ENCODE results near the gene RRAS. TPM values are rescaled to one million over a fixed set of nuclear protein-coding genes. Genes with fewer than 3 reads are reported as not detected.

The RRAS gene
- total and polyA plus RNA-seq, 4 experiments from 2014 or later = 12.0 to 32.1 (median 20.7) TPM

GRCh38 chr19:49602806-49603205 is 37.1 kb downstream of the RRAS start:
- Mint-ChIP-seq H3K27me3 (no peaks in the 10 kb centered on the region), H3K27ac (peak overlapping the region in 2 of 7 donors; percentile 55 to 57), H3K4me1 (peaks cover 8 to 24% (median 15%) of the 10 kb centered on the region in 4 donors), H3K4me3 (peak overlapping the region in 1 of 8 donors; percentile 13), H3K9me3 (no peaks in the 10 kb centered on the region), H3K36me3 (peaks cover 16 to 52% of the 10 kb centered on the region in 2 donors)
- intact Hi-C loops (cut with micrococcal nuclease) = no loop called here
- POLR2A ChIA-PET (ENCODE audit: partially characterized antibody) = interaction anchor here (0.6 to 1.0 kb wide), 2 partner anchors 24 to 64 kb away, joined by 3 to 4 read pairs; no protein-coding TSS in a partner anchor
- Histone ChIP-seq H3K9me3 (ENCODE audit: control insufficient read depth in 1 of 2, low read length in 2 of 2) (no peaks in the 10 kb centered on the region), H3K27me3 (ENCODE audit: insufficient read depth, low read length) (no peaks in the 10 kb centered on the region), H3K27ac (ENCODE audit: low read depth, low read length) (no peak overlapping the region), H3K4me3 (ENCODE audit: low read length in 2 of 2) (no peak overlapping the region), H3K4me1 (ENCODE audit: insufficient read depth, low read length) (peaks cover 4% of the 10 kb centered on the region), H3K36me3 (ENCODE audit: insufficient read depth, low read length) (peaks cover 58% of the 10 kb centered on the region)
- CTCF ChIA-PET (ENCODE audit: partially characterized antibody) = no interaction called here
- DNase-seq = no peak

GRCh38 chr19:49601482-49602038 is 38.4 kb downstream of the RRAS start:
- peaks cover 53% of the 10 kb centered on the region for H3K36me3 ChIP-seq (ENCODE audit: insufficient read depth, low read length)
- H3K27me3 ChIP-seq (ENCODE audit: insufficient read depth, low read length) = no peaks in the 10 kb centered on the region
- CTCF ChIA-PET (ENCODE audit: partially characterized antibody) = no interaction called here
- Mint-ChIP-seq H3K4me1 (peaks cover 5 to 24% (median 14%) of the 10 kb centered on the region in 4 donors), H3K4me3 (peak overlapping the region in 1 of 8 donors; percentile 21), H3K9me3 (no peaks in the 10 kb centered on the region), H3K27ac (no peak overlapping the region), H3K27me3 (no peaks in the 10 kb centered on the region), H3K36me3 (peaks cover 16 to 47% of the 10 kb centered on the region in 2 donors)
- peaks cover 4% of the 10 kb centered on the region for H3K4me1 ChIP-seq (ENCODE audit: insufficient read depth, low read length)
- intact Hi-C loops (cut with micrococcal nuclease) = no loop called here
- H3K27ac ChIP-seq (ENCODE audit: low read depth, low read length) = no peak overlapping the region
- POLR2A ChIA-PET (ENCODE audit: partially characterized antibody) = no interaction called here
- no peaks in the 10 kb centered on the region for H3K9me3 ChIP-seq (ENCODE audit: control insufficient read depth in 1 of 2, low read length in 2 of 2)
- H3K4me3 ChIP-seq (ENCODE audit: low read length in 2 of 2) = no peak overlapping the region
- DNase-seq = no peak

- peaks cover 5 to 19% (median 14%) of the 10 kb centered on the region in 4 donors for H3K4me1 Mint-ChIP-seq
- no peaks in the 10 kb centered on the region for H3K9me3 Mint-ChIP-seq
- no peak overlapping the region for H3K4me3 Mint-ChIP-seq
- H3K36me3 Mint-ChIP-seq = peaks cover 16 to 43% of the 10 kb centered on the region in 2 donors
- ChIA-PET CTCF (ENCODE audit: partially characterized antibody) (no interaction called here), POLR2A (ENCODE audit: partially characterized antibody) (no interaction called here)
- H3K27me3 Mint-ChIP-seq = no peaks in the 10 kb centered on the region
- H3K27ac Mint-ChIP-seq = peak overlapping the region in 4 of 7 donors; percentile 10 to 64 (median 52)
- intact Hi-C loops (cut with micrococcal nuclease) = no loop called here
- Histone ChIP-seq H3K27ac (ENCODE audit: low read depth, low read length) (no peak overlapping the region), H3K4me3 (ENCODE audit: low read length in 2 of 2) (no peak overlapping the region), H3K36me3 (ENCODE audit: insufficient read depth, low read length) (peaks cover 52% of the 10 kb centered on the region), H3K9me3 (ENCODE audit: control insufficient read depth in 1 of 2, low read length in 2 of 2) (no peaks in the 10 kb centered on the region), H3K27me3 (ENCODE audit: insufficient read depth, low read length) (no peaks in the 10 kb centered on the region), H3K4me1 (ENCODE audit: insufficient read depth, low read length) (peaks cover 4% of the 10 kb centered on the region)
- DNase-seq = no peak
These were observed 40.3 kb downstream of the RRAS start for GRCh38 chr19:49599378-49600295.

- H3K4me1 Mint-ChIP-seq = peaks cover 14 to 32% (median 24%) of the 10 kb centered on the region in 4 donors
- no peak overlapping the region for H3K27ac ChIP-seq (ENCODE audit: low read depth, low read length)
- no peaks in the 10 kb centered on the region for H3K9me3 Mint-ChIP-seq
- H3K36me3 Mint-ChIP-seq = peaks cover 18 to 51% of the 10 kb centered on the region in 2 donors
- H3K4me3 Mint-ChIP-seq = no peak overlapping the region
- H3K27ac Mint-ChIP-seq = no peak overlapping the region
- no peaks in the 10 kb centered on the region for H3K27me3 Mint-ChIP-seq
- no peak overlapping the region for H3K4me3 ChIP-seq (ENCODE audit: low read length in 2 of 2)
- peaks cover 51% of the 10 kb centered on the region for H3K36me3 ChIP-seq (ENCODE audit: insufficient read depth, low read length)
- H3K4me1 ChIP-seq (ENCODE audit: insufficient read depth, low read length) = peaks cover 17% of the 10 kb centered on the region
- no peak for DNase-seq
- intact Hi-C loops (cut with micrococcal nuclease) = no loop called here
- no peaks in the 10 kb centered on the region for H3K9me3 ChIP-seq (ENCODE audit: control insufficient read depth in 1 of 2, low read length in 2 of 2)
- ChIA-PET CTCF (ENCODE audit: partially characterized antibody) (no interaction called here), POLR2A (ENCODE audit: partially characterized antibody) (no interaction called here)
- H3K27me3 ChIP-seq (ENCODE audit: insufficient read depth, low read length) = no peaks in the 10 kb centered on the region
These were observed 42.3 kb downstream of the RRAS start for GRCh38 chr19:49597703-49597974.

- Mint-ChIP-seq H3K27ac (no peak overlapping the region), H3K27me3 (no peaks in the 10 kb centered on the region), H3K4me3 (no peak overlapping the region), H3K4me1 (peaks cover 17 to 35% (median 28%) of the 10 kb centered on the region in 4 donors), H3K36me3 (peaks cover 18 to 52% of the 10 kb centered on the region in 2 donors), H3K9me3 (no peaks in the 10 kb centered on the region)
- H3K27ac ChIP-seq (ENCODE audit: low read depth, low read length) = no peak overlapping the region
- H3K4me3 ChIP-seq (ENCODE audit: low read length in 2 of 2) = no peak overlapping the region
- no peaks in the 10 kb centered on the region for H3K9me3 ChIP-seq (ENCODE audit: control insufficient read depth in 1 of 2, low read length in 2 of 2)
- peaks cover 22% of the 10 kb centered on the region for H3K4me1 ChIP-seq (ENCODE audit: insufficient read depth, low read length)
- CTCF ChIA-PET (ENCODE audit: partially characterized antibody) = no interaction called here
- intact Hi-C loops (cut with micrococcal nuclease) = no loop called here
- no peak for DNase-seq
- H3K27me3 ChIP-seq (ENCODE audit: insufficient read depth, low read length) = no peaks in the 10 kb centered on the region
- peaks cover 48% of the 10 kb centered on the region for H3K36me3 ChIP-seq (ENCODE audit: insufficient read depth, low read length)
- POLR2A ChIA-PET (ENCODE audit: partially characterized antibody) = interaction anchor here (1.6 kb wide), 1 partner anchor 68 kb away, joined by 5 read pairs; no protein-coding TSS in a partner anchor
These were observed 42.8 kb downstream of the RRAS start for GRCh38 chr19:49596954-49597702.

GRCh38 chr19:49596407-49596806 is 43.5 kb downstream of the RRAS start:
- Histone ChIP-seq H3K36me3 (ENCODE audit: insufficient read depth, low read length) (peaks cover 43% of the 10 kb centered on the region), H3K4me1 (ENCODE audit: insufficient read depth, low read length) (peaks cover 23% of the 10 kb centered on the region), H3K27ac (ENCODE audit: low read depth, low read length) (no peak overlapping the region), H3K4me3 (ENCODE audit: low read length in 2 of 2) (no peak overlapping the region), H3K27me3 (ENCODE audit: insufficient read depth, low read length) (no peaks in the 10 kb centered on the region), H3K9me3 (ENCODE audit: control insufficient read depth in 1 of 2, low read length in 2 of 2) (no peaks in the 10 kb centered on the region)
- H3K27me3 Mint-ChIP-seq = no peaks in the 10 kb centered on the region
- ChIA-PET POLR2A (ENCODE audit: partially characterized antibody) (interaction anchor here (1.5 to 3.9 kb wide), 4 partner anchors 22 to 80 kb away, joined by 3 to 21 read pairs (median 4); partner anchors contain the start of gene PRMT1), CTCF (ENCODE audit: partially characterized antibody) (no interaction called here)
- peaks cover 17 to 36% (median 26%) of the 10 kb centered on the region in 4 donors for H3K4me1 Mint-ChIP-seq
- no peak overlapping the region for H3K27ac Mint-ChIP-seq
- intact Hi-C loops (cut with micrococcal nuclease) = no loop called here
- no peak overlapping the region for H3K4me3 Mint-ChIP-seq
- DNase-seq = no peak
- peaks cover 18 to 49% of the 10 kb centered on the region in 2 donors for H3K36me3 Mint-ChIP-seq
- H3K9me3 Mint-ChIP-seq = no peaks in the 10 kb centered on the region

All from CD4-positive, alpha-beta memory T cell (primary cell).